ENCODE measurements around the gene COQ8B.

GRCh38 chr19:40740747-40741146 lies 24.1 kb upstream of the COQ8B start:
- TF ChIP-seq CTCF (IDR thresholded peaks at IDR 0.05) (no peak), POLR2A (IDR thresholded peaks at IDR 0.05) (no peak)
